HG03342 (cell line): Measurements from ENCODE around the gene CD226.
"Not testable (repeated sequence)": the region's sequence is repeated elsewhere in the genome, so short reads cannot be mapped to it uniquely, and the experiment has no call there.

Experiments used
- ATAC-seq: cut with Tn5 transposase; IDR thresholded peaks from one replicate; pipeline ENCODE4 v1.9.1; 2021; ENCODE audit warnings: mild to moderate bottlenecking, moderate library complexity; ENCODE audit not compliant: unreplicated experiment

Gene CD226

GRCh38 chr18:69876490-69876889, 71.2 kb downstream of the CD226 start:
- ATAC-seq = no peak

DNA sequence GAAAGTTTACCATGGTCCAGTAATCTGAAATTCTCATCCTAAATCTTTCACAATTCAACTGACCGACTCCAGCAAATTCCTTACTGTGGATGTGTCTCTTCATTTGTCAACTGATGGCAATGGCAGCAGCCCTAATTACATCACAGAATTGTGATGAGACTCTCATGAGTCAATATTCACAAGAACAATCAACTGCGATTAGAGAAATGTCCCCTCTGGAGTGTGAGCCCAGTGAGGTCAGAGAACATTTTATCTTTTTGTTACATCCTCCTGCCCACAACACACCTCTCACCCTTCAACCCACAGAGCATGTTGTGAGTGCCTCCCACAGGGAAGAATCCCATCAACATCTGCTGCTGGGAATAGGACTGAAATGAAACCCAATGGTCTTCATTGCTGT, 73.6 kb downstream of the CD226 start:
- ATAC-seq = no peak

DNA sequence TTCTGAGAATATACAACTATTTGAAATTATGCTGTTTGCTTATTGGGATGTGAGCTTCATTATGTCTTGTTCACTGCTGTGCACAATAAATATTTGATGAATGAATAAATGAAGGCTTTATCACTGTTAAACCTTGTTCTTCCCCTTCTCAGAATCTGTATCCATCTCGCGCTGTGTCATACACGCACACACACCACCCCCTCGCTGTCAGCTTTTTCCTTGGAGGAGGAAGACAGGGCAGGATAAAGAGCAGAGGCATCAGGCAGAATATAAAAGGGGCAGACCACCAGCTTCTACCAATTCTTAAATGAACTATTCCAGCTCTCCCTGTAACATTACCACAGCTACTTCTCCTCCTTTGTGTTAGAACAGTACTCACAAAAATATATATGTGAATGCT, 75.0 kb downstream of the CD226 start:
- ATAC-seq = no peak

GRCh38 chr18:69871363-69871762, 76.3 kb downstream of the CD226 start:
- no peak for ATAC-seq

GRCh38 chr18:69870736-69871135, 76.9 kb downstream of the CD226 start:
- no peak for ATAC-seq

DNA sequence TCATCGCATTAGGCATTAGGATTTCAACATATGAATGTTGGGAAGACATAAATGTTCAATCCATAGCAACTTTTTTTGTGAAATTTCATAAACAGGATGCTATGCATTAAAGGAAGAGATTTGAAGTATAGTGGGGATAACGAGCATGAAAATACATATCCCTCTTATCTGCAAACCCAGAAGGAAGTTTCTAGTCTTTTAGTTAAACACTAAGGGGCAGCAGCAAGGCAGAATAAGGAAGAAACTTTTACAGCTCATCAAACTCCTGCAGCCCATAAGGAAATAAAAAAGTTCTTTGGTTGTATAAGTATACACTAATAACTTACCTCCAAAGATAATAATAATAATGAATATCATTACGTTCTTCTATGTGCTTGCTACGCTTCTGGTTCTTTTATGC, 81.5 kb downstream of the CD226 start:
- ATAC-seq = no peak

DNA sequence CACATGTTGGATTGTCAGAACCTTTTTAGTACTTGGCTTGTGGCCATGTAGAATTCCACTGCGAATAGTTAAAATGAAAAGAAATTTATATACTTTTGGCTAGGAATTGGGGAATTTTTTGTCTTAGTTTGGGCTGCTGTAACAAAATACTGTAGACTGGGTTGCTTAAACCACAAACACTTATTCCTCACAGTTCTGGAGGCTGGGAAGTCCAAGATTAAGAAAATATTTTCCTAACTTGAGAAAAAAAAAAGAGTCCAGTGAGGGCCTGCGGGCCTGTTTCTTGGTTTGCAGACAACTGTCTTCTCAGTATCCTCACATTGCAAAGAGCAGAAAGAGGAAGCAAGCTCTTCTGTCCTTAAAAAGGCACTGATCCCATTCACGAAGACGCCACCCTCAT, 81.9 kb downstream of the CD226 start:
- ATAC-seq = no peak

GRCh38 chr18:69864802-69865201, 82.9 kb downstream of the CD226 start:
- peak; percentile 76 for ATAC-seq

DNA sequence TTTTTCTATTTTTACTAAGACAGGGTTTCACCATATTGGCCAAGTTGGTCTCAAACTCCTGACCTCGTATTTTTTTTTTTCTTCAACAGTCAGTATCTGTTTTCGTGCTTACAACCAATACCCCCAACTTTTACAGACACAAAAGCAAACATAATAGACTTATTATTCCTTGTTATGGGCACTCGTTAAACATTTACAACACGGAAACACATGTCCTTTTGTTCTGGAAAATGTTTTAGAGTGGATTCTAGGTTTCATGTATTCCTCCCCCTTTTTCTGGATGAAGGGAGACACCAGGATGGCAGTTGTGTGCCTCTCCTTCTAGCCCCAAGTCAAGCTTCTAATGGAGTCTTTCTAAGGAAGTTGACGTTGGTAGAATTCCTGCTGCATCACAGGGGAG, 88.8 kb downstream of the CD226 start:
- no peak for ATAC-seq

DNA sequence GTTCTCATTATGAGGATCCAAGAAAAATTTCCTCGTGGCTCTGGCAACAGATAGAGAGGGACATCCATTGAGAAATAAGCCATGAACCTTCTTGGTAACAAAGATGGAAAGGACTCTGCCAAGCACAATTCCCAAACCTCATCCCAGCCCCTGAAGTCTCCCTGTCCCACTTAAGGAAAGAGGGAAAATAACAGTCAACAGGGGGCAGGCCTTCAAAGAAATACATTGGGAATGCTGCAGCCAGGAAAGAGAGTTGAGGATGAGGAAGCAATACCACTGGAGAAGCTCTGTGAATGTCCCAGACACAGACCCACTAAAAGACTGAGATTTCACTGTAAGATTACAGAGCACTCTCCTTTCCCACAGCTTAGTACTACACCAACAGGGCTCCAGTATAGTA, 93.2 kb downstream of the CD226 start:
- no peak for ATAC-seq

GRCh38 chr18:69853051-69853450, 94.6 kb downstream of the CD226 start:
- ATAC-seq = no peak

- ATAC-seq = no peak
Observed at GRCh38 chr18:69845593-69846506, 101.8 kb downstream of the CD226 start.

- no peak for ATAC-seq
Observed at GRCh38 chr18:69844656-69845055, 103.0 kb downstream of the CD226 start.

DNA sequence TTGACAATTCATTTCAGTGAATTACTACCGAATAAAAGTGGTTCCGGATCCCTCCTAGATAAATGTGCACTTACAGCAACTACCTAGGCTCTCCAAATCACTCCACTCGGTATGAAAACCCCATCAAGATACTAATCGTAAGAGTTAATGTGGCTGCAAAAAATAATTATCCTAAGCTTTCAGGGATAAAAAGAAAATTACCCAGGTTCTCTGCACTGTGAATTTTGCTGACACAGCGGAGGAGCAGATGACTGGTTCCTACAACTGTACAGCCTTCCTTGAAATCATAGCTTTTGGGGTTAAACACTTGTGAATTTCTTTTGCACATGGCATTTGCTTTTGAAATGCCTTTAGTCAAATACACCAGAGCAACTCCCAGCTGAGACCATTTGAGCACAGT, 104.7 kb downstream of the CD226 start:
- ATAC-seq = no peak

- no peak for ATAC-seq
Observed at GRCh38 chr18:69841117-69841516, 106.6 kb downstream of the CD226 start.

- ATAC-seq = no peak
Observed at GRCh38 chr18:69840445-69840844, 107.2 kb downstream of the CD226 start.

DNA sequence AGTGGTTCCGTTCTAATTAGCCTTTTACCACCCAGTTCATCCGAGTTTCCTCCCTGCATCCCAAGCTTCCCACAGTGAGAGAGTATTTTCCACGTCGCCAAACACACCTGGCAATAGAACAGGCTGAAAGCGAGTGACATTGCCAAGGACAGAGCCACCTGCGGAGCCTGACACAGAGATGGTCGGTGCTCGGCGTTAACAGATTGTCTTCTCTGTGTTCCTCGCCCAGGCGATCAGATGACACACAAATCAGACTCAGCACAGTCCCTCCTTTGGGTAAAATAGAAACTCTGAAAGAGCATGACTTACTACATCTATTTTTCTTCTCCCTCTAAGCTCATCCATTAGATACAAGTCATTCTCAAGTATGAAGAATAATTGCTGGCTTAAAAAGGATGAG, 107.7 kb downstream of the CD226 start:
- ATAC-seq = no peak

DNA sequence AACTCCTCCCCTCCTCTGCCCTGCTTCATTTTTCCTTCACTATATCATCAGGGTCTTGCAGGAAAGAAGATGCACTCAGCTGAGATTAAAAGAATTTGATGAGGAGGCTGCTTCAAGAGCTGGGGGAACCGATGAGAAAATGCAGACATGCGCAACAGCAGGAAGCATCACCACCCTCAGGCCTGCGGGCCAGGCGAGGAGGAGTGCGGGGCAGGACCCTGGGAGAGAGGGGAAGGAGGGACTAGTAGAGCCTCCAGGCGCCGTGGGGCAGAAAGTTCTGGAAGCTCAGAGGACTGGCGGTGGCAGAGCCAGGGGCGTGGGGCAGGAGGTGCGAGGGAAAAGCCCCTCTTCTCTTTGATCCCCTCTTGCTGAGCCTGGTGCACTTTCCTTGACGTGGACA, 108.2 kb downstream of the CD226 start:
- no peak for ATAC-seq

- no peak for ATAC-seq
Observed at GRCh38 chr18:69838620-69839411, 108.9 kb downstream of the CD226 start.

- no peak for ATAC-seq
Observed at GRCh38 chr18:69838003-69838402, 109.7 kb downstream of the CD226 start.

- not testable (repeated sequence) for ATAC-seq
Observed at GRCh38 chr18:69834980-69835379, 112.7 kb downstream of the CD226 start.

DNA sequence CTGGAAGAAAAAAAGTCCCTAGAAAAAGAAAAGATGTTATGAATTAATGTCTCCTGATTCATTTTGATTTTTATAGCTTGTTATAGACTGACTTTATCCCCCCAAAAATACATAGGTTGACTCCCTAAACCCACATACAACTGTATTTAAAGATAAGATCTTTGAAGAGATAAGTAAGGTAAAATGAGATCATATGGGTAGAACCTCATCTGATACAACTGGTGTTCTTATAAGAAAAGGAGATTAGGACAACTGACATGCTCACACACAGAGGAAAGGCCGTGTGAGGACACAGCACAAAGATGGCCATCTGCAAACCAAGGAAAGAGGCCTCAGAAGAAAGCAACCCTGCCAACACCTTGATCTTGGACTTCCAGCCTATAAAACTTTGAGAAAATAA, 117.5 kb downstream of the CD226 start:
- no peak for ATAC-seq
